Measurements from ENCODE around the gene ZBED2.
"Not testable (repeated sequence)": the region's sequence is repeated elsewhere in the genome, so short reads cannot be mapped to it uniquely, and the experiment has no call there.

Gene ZBED2

GRCh38 chr3:111570404-111571030 lies 24.6 kb downstream of the ZBED2 start:
- DNase-seq: no peak

- DNase-seq: no peak
These were observed 26.2 kb downstream of the ZBED2 start for GRCh38 chr3:111568911-111569310.

GRCh38 chr3:111568355-111568754 lies 26.8 kb downstream of the ZBED2 start:
- DNase-seq: no peak

- DNase-seq: no peak
These were observed 28.3 kb downstream of the ZBED2 start for GRCh38 chr3:111566844-111567243.

GRCh38 chr3:111561902-111562301 lies 33.2 kb downstream of the ZBED2 start:
- DNase-seq: not testable (repeated sequence)

- no peak for DNase-seq
These were observed 46.4 kb downstream of the ZBED2 start for GRCh38 chr3:111548756-111549155.

GRCh38 chr3:111548092-111548491 lies 47.1 kb downstream of the ZBED2 start:
- no peak for DNase-seq

- DNase-seq: no peak
These were observed 47.5 kb downstream of the ZBED2 start for GRCh38 chr3:111547631-111548030.

GRCh38 chr3:111545349-111545748 lies 49.8 kb downstream of the ZBED2 start:
- no peak for DNase-seq

Data from midbrain (tissue), 1 donor.